NCI-H2227 treated with DMSO at 0.1 percent for 48 hours (cell line): ENCODE data around the gene GALNT4.

ENCODE experiments used
- DNase-seq: peaks from one replicate; lab custom pipeline; 2025; lab: John Stamatoyannopoulos, UW

The GALNT4 gene

GRCh38 chr12:89529738-89530137, 5.1 kb upstream of the GALNT4 start:
- DNase-seq: peak; percentile 55

GRCh38 chr12:89528434-89528833, 3.8 kb upstream of the GALNT4 start:
- DNase-seq: no peak

GRCh38 chr12:89525824-89526770, 1.5 kb upstream of the GALNT4 start, which contains the start of gene POC1B:
TSS of gene POC1B (minus strand) at chr12:89526047. CDS start at chr12:89525895, 152 bp downstream.
- peak; percentile 87 for DNase-seq

- no peak for DNase-seq
These were observed 768 bp upstream of the GALNT4 start for GRCh38 chr12:89525305-89525823.

GRCh38 chr12:89523843-89524540, 604 bp downstream of the GALNT4 start:
- no peak for DNase-seq

GRCh38 chr12:89523393-89523792, 1.2 kb downstream of the GALNT4 start:
- no peak for DNase-seq

GRCh38 chr12:89521364-89522223, 3.0 kb downstream of the GALNT4 start:
- DNase-seq: no peak

GRCh38 chr12:89517720-89518119, 6.9 kb downstream of the GALNT4 start:
- no peak for DNase-seq

- DNase-seq: no peak
These were observed 8.0 kb downstream of the GALNT4 start for GRCh38 chr12:89516633-89517032.

- DNase-seq: no peak
These were observed 9.8 kb downstream of the GALNT4 start for GRCh38 chr12:89514751-89515150.

GRCh38 chr12:89513544-89513943, 11.1 kb downstream of the GALNT4 start:
- DNase-seq: no peak

GRCh38 chr12:89507015-89507824, 17.4 kb downstream of the GALNT4 start:
- DNase-seq: no peak

- DNase-seq: no peak
These were observed 18.5 kb downstream of the GALNT4 start for GRCh38 chr12:89506050-89506449.

- DNase-seq: no peak
These were observed 19.8 kb downstream of the GALNT4 start for GRCh38 chr12:89504560-89505346.

GRCh38 chr12:89501793-89502192, 22.8 kb downstream of the GALNT4 start:
- DNase-seq: no peak

- DNase-seq: no peak
These were observed 24.7 kb downstream of the GALNT4 start for GRCh38 chr12:89499857-89500256.

- DNase-seq: no peak
These were observed 27.1 kb downstream of the GALNT4 start for GRCh38 chr12:89497467-89497866.

- DNase-seq: no peak
These were observed 27.6 kb downstream of the GALNT4 start for GRCh38 chr12:89497005-89497404.

- no peak for DNase-seq
These were observed 30.0 kb downstream of the GALNT4 start for GRCh38 chr12:89494411-89495231.
